Vagina (tissue), 2 donors: Measurements from ENCODE around the gene ZBED3.

Experiments
- CTCF ChIP-seq, 3 experiments: fragments of 450-650 bp in 2 of 3; fragments of 200-600 bp in 1 of 3; sonication (generic) in 1 of 3; IDR thresholded peaks; one replicate each; pipeline ENCODE4 v1.5.1; 2017 to 2019; ENCODE audit warnings: antibody characterized with exemption in 3 of 3, mild to moderate bottlenecking in 2 of 3, moderate library complexity in 2 of 3
- POLR2A ChIP-seq, 2 donors: fragments of 450-650 bp; IDR thresholded peaks; one replicate each; pipeline ENCODE4 v1.6.1; 2017; ENCODE audit warnings: antibody characterized with exemption in 2 of 2, mild to moderate bottlenecking in 2 of 2, moderate library complexity in 2 of 2

DNA sequence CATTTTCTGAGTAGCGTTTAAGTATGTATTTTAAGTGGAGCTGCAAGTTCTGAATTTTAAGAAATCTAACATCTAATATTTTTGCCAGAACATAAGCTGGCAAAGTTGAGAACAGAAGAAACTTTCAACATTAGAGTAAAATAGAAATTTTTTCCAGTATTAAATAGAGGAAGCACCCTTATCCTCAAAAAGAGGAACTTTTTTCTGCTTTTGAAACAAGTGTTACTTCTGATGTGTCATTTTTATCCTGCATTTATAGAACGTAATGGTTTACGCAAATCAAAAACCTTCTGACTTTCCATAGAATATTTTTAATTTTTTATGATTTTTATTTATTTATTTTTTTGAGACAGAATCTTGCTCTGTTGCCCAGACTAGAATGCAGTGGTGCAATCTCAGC is 21.8 kb downstream of the ZBED3 start:
- no peak for TF ChIP-seq CTCF (IDR thresholded peaks at IDR 0.05)
- TF ChIP-seq POLR2A (IDR thresholded peaks at IDR 0.05), result no peak
